Measurements from ENCODE around the gene CMTM8.

DNA sequence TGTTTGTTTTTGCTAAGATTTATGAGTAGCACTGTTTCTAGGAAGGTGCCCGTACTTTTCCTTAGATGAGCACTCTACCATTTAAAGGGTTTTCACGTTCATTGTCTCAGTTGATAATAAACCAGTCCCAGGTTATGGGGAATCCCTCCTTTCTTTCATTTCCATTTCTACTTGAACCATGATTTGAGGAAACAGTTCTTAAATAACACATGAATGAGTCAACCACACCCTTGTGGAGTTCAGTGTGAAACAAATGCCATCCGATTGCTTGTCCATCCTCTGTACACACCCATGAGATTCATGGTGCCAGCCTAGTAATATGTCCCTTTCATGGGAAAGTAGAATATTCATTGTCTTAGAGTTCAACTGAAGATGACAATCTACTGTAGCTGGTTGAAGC is 23.1 kb downstream of the CMTM8 start:
- TF ChIP-seq, protein P1, sequence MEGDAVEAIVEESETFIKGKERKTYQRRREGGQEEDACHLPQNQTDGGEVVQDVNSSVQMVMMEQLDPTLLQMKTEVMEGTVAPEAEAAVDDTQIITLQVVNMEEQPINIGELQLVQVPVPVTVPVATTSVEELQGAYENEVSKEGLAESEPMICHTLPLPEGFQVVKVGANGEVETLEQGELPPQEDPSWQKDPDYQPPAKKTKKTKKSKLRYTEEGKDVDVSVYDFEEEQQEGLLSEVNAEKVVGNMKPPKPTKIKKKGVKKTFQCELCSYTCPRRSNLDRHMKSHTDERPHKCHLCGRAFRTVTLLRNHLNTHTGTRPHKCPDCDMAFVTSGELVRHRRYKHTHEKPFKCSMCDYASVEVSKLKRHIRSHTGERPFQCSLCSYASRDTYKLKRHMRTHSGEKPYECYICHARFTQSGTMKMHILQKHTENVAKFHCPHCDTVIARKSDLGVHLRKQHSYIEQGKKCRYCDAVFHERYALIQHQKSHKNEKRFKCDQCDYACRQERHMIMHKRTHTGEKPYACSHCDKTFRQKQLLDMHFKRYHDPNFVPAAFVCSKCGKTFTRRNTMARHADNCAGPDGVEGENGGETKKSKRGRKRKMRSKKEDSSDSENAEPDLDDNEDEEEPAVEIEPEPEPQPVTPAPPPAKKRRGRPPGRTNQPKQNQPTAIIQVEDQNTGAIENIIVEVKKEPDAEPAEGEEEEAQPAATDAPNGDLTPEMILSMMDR (IDR thresholded peaks at IDR 0.05), result no peak
- no peak for TF ChIP-seq POLR2A (IDR thresholded peaks at IDR 0.05)
